HepG2 (cell line): Measurements from ENCODE around the gene AP5B1. TPM values are rescaled to one million over a fixed set of nuclear protein-coding genes. Genes with fewer than 3 reads are reported as not detected.

Source experiments
- AKAP8 ChIP-seq: sonication (generic); formaldehyde crosslinking; IDR thresholded peaks from 2 replicates; pipeline ENCODE4 v1.5.1; 2020; ENCODE audit warnings: mild to moderate bottlenecking, missing genetic modification reagents
- ATAD3A ChIP-seq: sonication (generic); formaldehyde crosslinking; IDR thresholded peaks from 2 replicates; pipeline ENCODE4 v1.4.0; 2020; ENCODE audit warnings: missing genetic modification reagents
- ATM ChIP-seq: fragments of 450-650 bp; IDR thresholded peaks from 2 replicates; pipeline ENCODE4 v1.7.1; 2017; ENCODE audit warnings: mild to moderate bottlenecking, borderline replicate concordance
- FOXA3 ChIP-seq: IDR thresholded peaks from 2 replicates; pipeline ENCODE4 v1.6.1; 2016; ENCODE audit warnings: missing genetic modification reagents, missing compliant biosample characterization
- GABPB1 ChIP-seq: IDR thresholded peaks from 2 replicates; pipeline ENCODE4 v1.6.1; 2016; ENCODE audit warnings: mild to moderate bottlenecking, missing genetic modification reagents, moderate library complexity, missing compliant biosample characterization
- GLI4 ChIP-seq: sonication (generic); formaldehyde crosslinking; IDR thresholded peaks from 2 replicates; pipeline ENCODE4 v1.5.1; 2020; ENCODE audit warnings: missing genetic modification reagents, mild to moderate bottlenecking, moderate library complexity, borderline replicate concordance
- HOXA5 ChIP-seq: sonication (generic); formaldehyde crosslinking; IDR thresholded peaks from 2 replicates; pipeline ENCODE4 v1.4.0; 2020; ENCODE audit warnings: missing genetic modification reagents
- MEF2D ChIP-seq: sonication (generic); formaldehyde crosslinking; IDR thresholded peaks from 2 replicates; pipeline ENCODE4 v1.5.1; 2020; ENCODE audit warnings: mild to moderate bottlenecking, missing genetic modification reagents
- MTA1 ChIP-seq: sonication (generic); formaldehyde crosslinking; IDR thresholded peaks from 2 replicates; pipeline ENCODE4 v1.4.0; 2020; ENCODE audit warnings: missing genetic modification reagents, mild to moderate bottlenecking, borderline replicate concordance
- MYNN ChIP-seq: sonication (generic); formaldehyde crosslinking; IDR thresholded peaks from 2 replicates; pipeline ENCODE4 v1.4.0; 2020; ENCODE audit warnings: mild to moderate bottlenecking, low read depth, missing genetic modification reagents
- PAX8 ChIP-seq: sonication (generic); formaldehyde crosslinking; IDR thresholded peaks from 2 replicates; pipeline ENCODE4 v1.8.0; 2022; ENCODE audit warnings: mild to moderate bottlenecking, missing genetic modification reagents, borderline replicate concordance
- PBX3 ChIP-seq: sonication (generic); formaldehyde crosslinking; IDR thresholded peaks from 2 replicates; pipeline ENCODE4 v1.8.1; 2023; ENCODE audit warnings: missing genetic modification reagents, inconsistent platforms, borderline replicate concordance
- PHF5A ChIP-seq: IDR thresholded peaks from one replicate; pipeline ENCODE4 v1.6.1; 2018; ENCODE audit warnings: low read depth, missing genetic modification reagents; ENCODE audit not compliant: unreplicated experiment
- RAD21 ChIP-seq: fragments of 450-650 bp; formaldehyde crosslinking; IDR thresholded peaks from 2 replicates; pipeline ENCODE4 v1.5.0; 2020; ENCODE audit warnings: mild to moderate bottlenecking
- RXRA ChIP-seq: sonication (generic); formaldehyde crosslinking; IDR thresholded peaks from 2 replicates; pipeline ENCODE4 v1.5.1; 2020; ENCODE audit warnings: missing genetic modification reagents
- SOX5 ChIP-seq: IDR thresholded peaks from 2 replicates; pipeline ENCODE4 v1.6.1; 2016; ENCODE audit warnings: borderline replicate concordance
- TEAD3 ChIP-seq: optimal IDR thresholded peaks from 2 replicates; pipeline ENCODE3; 2016; ENCODE audit warnings: borderline replicate concordance
- YEATS4 ChIP-seq: sonication (generic); formaldehyde crosslinking; IDR thresholded peaks from 2 replicates; pipeline ENCODE4 v1.4.0; 2020; ENCODE audit warnings: missing genetic modification reagents, borderline replicate concordance
- ZNF3 ChIP-seq: IDR thresholded peaks from 2 replicates; pipeline ENCODE4 v1.7.0; 2017; ENCODE audit warnings: inconsistent platforms
- ZNF329 ChIP-seq: sonication (generic); formaldehyde crosslinking; IDR thresholded peaks from 2 replicates; pipeline ENCODE4 v1.9.0; 2021; ENCODE audit warnings: low read depth, mild to moderate bottlenecking, missing genetic modification reagents
- ZNF598 ChIP-seq: sonication (generic); formaldehyde crosslinking; IDR thresholded peaks from 2 replicates; pipeline ENCODE4 v1.5.1; 2020; ENCODE audit warnings: mild to moderate bottlenecking, missing genetic modification reagents, borderline replicate concordance
- ZNF607 ChIP-seq: sonication (generic); formaldehyde crosslinking; IDR thresholded peaks from 2 replicates; pipeline ENCODE4 v1.5.1; 2020; ENCODE audit warnings: missing genetic modification reagents, mild to moderate bottlenecking, borderline replicate concordance
- ZNF616 ChIP-seq: sonication (generic); formaldehyde crosslinking; IDR thresholded peaks from 2 replicates; pipeline ENCODE4 v1.5.0; 2020; ENCODE audit warnings: low read depth, mild to moderate bottlenecking, missing genetic modification reagents
- ZNF678 ChIP-seq: sonication (generic); formaldehyde crosslinking; IDR thresholded peaks from 2 replicates; pipeline ENCODE4 v1.4.0; 2020; ENCODE audit warnings: mild to moderate bottlenecking, missing genetic modification reagents
- ZNF749 ChIP-seq: sonication (generic); formaldehyde crosslinking; IDR thresholded peaks from 2 replicates; pipeline ENCODE4 v1.8.0; 2022; ENCODE audit warnings: mild to moderate bottlenecking, missing genetic modification reagents, moderate library complexity, borderline replicate concordance
- ZNF773 ChIP-seq: sonication (generic); formaldehyde crosslinking; IDR thresholded peaks from 2 replicates; pipeline ENCODE4 v1.4.0; 2020; ENCODE audit warnings: missing genetic modification reagents, borderline replicate concordance
- ZSCAN20 ChIP-seq: sonication (generic); formaldehyde crosslinking; IDR thresholded peaks from 2 replicates; pipeline ENCODE4 v1.4.0; 2020; ENCODE audit warnings: missing genetic modification reagents, mild to moderate bottlenecking, borderline replicate concordance
- polyA plus RNA-seq, 8 experiments: library from polyadenylated mRNA; depleted of rRNA in 3 of 8; stranded (reverse) in 7 of 8; unstranded in 1 of 8; fragments of >200 nt; fragmentation: Illumina TruSeq in 4 of 8; extraction: Trizol in 4 of 8; gene quantifications; 2 replicates each; pipeline versions ENCODE4 v1.2.1 to v1.2.3, GENCODE V29; 2011 to 2016; ENCODE audit warnings: low read depth in 4 of 8, missing spikeins in 1 of 8, mixed read lengths in 1 of 8; ENCODE audit not compliant: insufficient read depth in 1 of 8
- total RNA-seq, 5 experiments: library from RNA; depleted of rRNA; stranded (reverse); fragments of >200 nt; fragmentation: Illumina TruSeq; extraction: Trizol; gene quantifications; 2 replicates each; pipeline ENCODE4 v1.2.3, GENCODE V29; 2016; ENCODE audit warnings: low read depth in 1 of 5
- TF ChIP-seq, protein P1 (sequence below), 2 experiments: sonication (generic) in 1 of 2; formaldehyde crosslinking in 1 of 2; IDR thresholded peaks; 2 replicates each; pipeline versions ENCODE4 v1.4.0 to v1.6.1; 2018 to 2020; ENCODE audit warnings: missing genetic modification reagents in 2 of 2, borderline replicate concordance in 1 of 2, low read depth in 1 of 2, mild to moderate bottlenecking in 1 of 2, missing biosample characterization in 1 of 2

AP5B1 gene
- total and polyA plus RNA-seq, 2 of the 13 experiments (the other 11 are each of a cell fraction or from before 2014, with no cell fraction given), result 1.7 to 4.4 TPM

- TF ChIP-seq ZSCAN20 (no peak), AKAP8 (CRISPR knock-in tag) (no peak), ZNF329 (CRISPR knock-in tag) (no peak), MYNN (CRISPR knock-in tag) (no peak), PBX3 (no peak), PAX8 (CRISPR knock-in tag) (no peak), TEAD3 (CRISPR knock-in tag) (no peak), ZNF749 (CRISPR knock-in tag) (no peak), ATAD3A (CRISPR knock-in tag) (no peak), SOX5 (peak; percentile 55; the same call in 1 of the 2 replicates), ZNF678 (CRISPR knock-in tag) (no peak), YEATS4 (CRISPR knock-in tag) (peak; percentile 54; the same call in 1 of the 2 replicates), GABPB1 (CRISPR knock-in tag) (peak; percentile 56), RAD21 (CRISPR knock-in tag) (no peak), ZNF773 (CRISPR knock-in tag) (no peak), ZNF598 (no peak), HOXA5 (CRISPR knock-in tag) (no peak), ZNF616 (CRISPR knock-in tag) (no peak), FOXA3 (no peak; the same call in 1 of the 2 replicates), MEF2D (CRISPR knock-in tag) (0 out of 2 replicates have a peak, but pooled peaks have one; percentile 37), PHF5A (no peak), ATM (no peak), GLI4 (CRISPR knock-in tag) (no peak), ZNF607 (CRISPR knock-in tag) (no peak), RXRA (CRISPR knock-in tag) (peak; percentile 39; the same call in 1 of the 2 replicates), ZNF3 (CRISPR knock-in tag) (no peak), MTA1 (CRISPR knock-in tag) (peak; percentile 35; the same call in 1 of the 2 replicates)
- TF ChIP-seq, protein P1, sequence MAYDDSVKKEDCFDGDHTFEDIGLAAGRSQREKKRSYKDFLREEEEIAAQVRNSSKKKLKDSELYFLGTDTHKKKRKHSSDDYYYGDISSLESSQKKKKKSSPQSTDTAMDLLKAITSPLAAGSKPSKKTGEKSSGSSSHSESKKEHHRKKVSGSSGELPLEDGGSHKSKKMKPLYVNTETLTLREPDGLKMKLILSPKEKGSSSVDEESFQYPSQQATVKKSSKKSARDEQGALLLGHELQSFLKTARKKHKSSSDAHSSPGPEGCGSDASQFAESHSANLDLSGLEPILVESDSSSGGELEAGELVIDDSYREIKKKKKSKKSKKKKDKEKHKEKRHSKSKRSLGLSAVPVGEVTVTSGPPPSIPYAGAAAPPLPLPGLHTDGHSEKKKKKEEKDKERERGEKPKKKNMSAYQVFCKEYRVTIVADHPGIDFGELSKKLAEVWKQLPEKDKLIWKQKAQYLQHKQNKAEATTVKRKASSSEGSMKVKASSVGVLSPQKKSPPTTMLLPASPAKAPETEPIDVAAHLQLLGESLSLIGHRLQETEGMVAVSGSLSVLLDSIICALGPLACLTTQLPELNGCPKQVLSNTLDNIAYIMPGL (CRISPR knock-in tag; IDR thresholded peaks at IDR 0.05; ENCODE audit: borderline replicate concordance in 1 of 2, low read depth in 1 of 2), result 0 out of 4 replicates have a peak, but pooled peaks of 1 of the 2 experiments have one; percentile 27
Observed at GRCh38 chr11:65821107-65821506, 40.3 kb upstream of the AP5B1 start (continued).
